SK-N-MC (cell line): ENCODE data around the gene PCDHB16.
"Not testable (repeated sequence)": the region's sequence is repeated elsewhere in the genome, so short reads cannot be mapped to it uniquely, and the experiment has no call there.

ENCODE experiments used
- EZH2 ChIP-seq: fragments of 200-600 bp; sonication (generic); IDR thresholded peaks from one replicate; pipeline ENCODE4 v1.6.1; 2017; ENCODE audit warnings: antibody characterized with exemption
- POLR2AphosphoS5 ChIP-seq: IDR thresholded peaks from 2 replicates; pipeline ENCODE4 v1.6.1; 2012; ENCODE audit warnings: mild to moderate bottlenecking, low read depth, low read length, borderline replicate concordance

GRCh38 chr5:141225421-141225820 is 43.2 kb downstream of the PCDHB16 start:
- TF ChIP-seq EZH2, POLR2AphosphoS5: not testable (repeated sequence)
